ENCODE results near the gene BMPR1B. TPM values are rescaled to one million over a fixed set of nuclear protein-coding genes. Genes with fewer than 3 reads are reported as not detected.

BMPR1B gene
- total RNA-seq, 1 experiment from 2014 or later: 0.35 TPM

DNA sequence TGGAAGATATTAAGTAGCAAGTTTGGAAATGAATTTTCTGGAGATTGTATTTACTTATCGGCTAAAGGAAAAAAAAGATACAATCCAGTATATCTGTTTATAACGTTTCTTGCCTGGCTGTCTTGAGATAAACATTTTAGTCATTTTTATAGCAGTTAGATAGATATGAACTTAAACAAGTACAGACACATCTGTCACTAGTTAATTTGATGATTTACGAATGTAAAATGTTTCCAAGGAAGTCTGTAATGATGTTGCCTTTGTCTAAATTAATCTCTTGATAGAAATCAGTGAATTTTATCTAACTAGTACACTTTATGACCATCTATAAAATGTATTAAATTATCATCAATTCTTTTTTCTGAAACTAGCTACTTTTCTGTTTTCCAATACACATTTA is 5.7 kb downstream of the BMPR1B start:
- peaks cover 9 to 10% of the 10 kb centered on the region in 2 experiments for H3K4me1 Mint-ChIP-seq
- Histone ChIP-seq H4K8ac (replicated peaks; ENCODE audit: insufficient read length, low read depth, low read length) (no peak overlapping the region), H3K27ac (ENCODE audit: insufficient read length, low read depth, low read length) (no peak overlapping the region), H4K5ac (ENCODE audit: insufficient read length, low read depth, low read length) (no peak overlapping the region), H3K79me2 (ENCODE audit: insufficient read depth, low read length) (no peaks in the 10 kb centered on the region), H4K91ac (ENCODE audit: insufficient read length, low read depth, low read length) (no peak overlapping the region), H3K56ac (ENCODE audit: insufficient read length, low read depth, low read length) (no peak overlapping the region), H2BK5ac (ENCODE audit: insufficient read length, low read length) (no peak overlapping the region), H3T11ph (ENCODE audit: low read length) (no peak overlapping the region), H2AFZ (ENCODE audit: low read length) (no peak overlapping the region), H3K27me3 (ENCODE audit: insufficient read depth, low read length) (peaks cover 3% of the 10 kb centered on the region; the same call in 1 of the 2 replicates), H3K23me2 (ENCODE audit: insufficient read length, low read depth, low read length, poor library complexity, severe bottlenecking) (peaks cover 6% of the 10 kb centered on the region), H3K4me1 (ENCODE audit: insufficient read depth, low read length) (no peaks in the 10 kb centered on the region), H3K9ac (ENCODE audit: extremely low read depth, insufficient read length, low read length) (no peak overlapping the region), H3K4me2 (ENCODE audit: insufficient read depth, insufficient read length, low read length) (no peak overlapping the region), H3K23ac (ENCODE audit: insufficient read length, low read depth, low read length) (no peak overlapping the region), H3K18ac (ENCODE audit: insufficient read length, low read depth, low read length) (no peak overlapping the region), H4K20me1 (ENCODE audit: control insufficient read depth, insufficient read depth, insufficient read length) (no peaks in the 10 kb centered on the region), H2AK5ac (ENCODE audit: insufficient read length, low read length) (no peak overlapping the region), H2BK15ac (ENCODE audit: low read depth, low read length) (no peak overlapping the region), H2BK20ac (ENCODE audit: low read depth, low read length, poor library complexity, severe bottlenecking) (no peak overlapping the region), H3K14ac (ENCODE audit: insufficient read depth, low read length) (no peak overlapping the region), H3K4ac (ENCODE audit: low read depth, low read length) (no peak overlapping the region), H3K79me1 (ENCODE audit: insufficient read depth, low read depth, low read length, poor library complexity, severe bottlenecking) (no peaks in the 10 kb centered on the region), H3K9me3 (ENCODE audit: control insufficient read depth, low read depth, low read length) (no peaks in the 10 kb centered on the region), H2BK120ac (ENCODE audit: low read depth, low read length, poor library complexity, severe bottlenecking) (no peak overlapping the region), H2BK12ac (ENCODE audit: insufficient read length, low read depth, low read length) (no peak overlapping the region)
- H3K36me3 Mint-ChIP-seq (ENCODE audit: insufficient read depth in 1 of 3, low read depth in 3 of 3): no peaks in the 10 kb centered on the region
- no peaks in the 10 kb centered on the region for H3K9me3 Mint-ChIP-seq
- no peak overlapping the region for H3K27ac Mint-ChIP-seq
- TF ChIP-seq, protein P1, sequence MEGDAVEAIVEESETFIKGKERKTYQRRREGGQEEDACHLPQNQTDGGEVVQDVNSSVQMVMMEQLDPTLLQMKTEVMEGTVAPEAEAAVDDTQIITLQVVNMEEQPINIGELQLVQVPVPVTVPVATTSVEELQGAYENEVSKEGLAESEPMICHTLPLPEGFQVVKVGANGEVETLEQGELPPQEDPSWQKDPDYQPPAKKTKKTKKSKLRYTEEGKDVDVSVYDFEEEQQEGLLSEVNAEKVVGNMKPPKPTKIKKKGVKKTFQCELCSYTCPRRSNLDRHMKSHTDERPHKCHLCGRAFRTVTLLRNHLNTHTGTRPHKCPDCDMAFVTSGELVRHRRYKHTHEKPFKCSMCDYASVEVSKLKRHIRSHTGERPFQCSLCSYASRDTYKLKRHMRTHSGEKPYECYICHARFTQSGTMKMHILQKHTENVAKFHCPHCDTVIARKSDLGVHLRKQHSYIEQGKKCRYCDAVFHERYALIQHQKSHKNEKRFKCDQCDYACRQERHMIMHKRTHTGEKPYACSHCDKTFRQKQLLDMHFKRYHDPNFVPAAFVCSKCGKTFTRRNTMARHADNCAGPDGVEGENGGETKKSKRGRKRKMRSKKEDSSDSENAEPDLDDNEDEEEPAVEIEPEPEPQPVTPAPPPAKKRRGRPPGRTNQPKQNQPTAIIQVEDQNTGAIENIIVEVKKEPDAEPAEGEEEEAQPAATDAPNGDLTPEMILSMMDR (conservative IDR thresholded peaks at IDR 0.05): no peak
- H3K27me3 Mint-ChIP-seq (ENCODE audit: low read depth): peaks cover 29% of the 10 kb centered on the region
- DNase-seq: no peak
- no CpG with 5 or more reads among the region's 3 CpGs for WGBS (ENCODE audit: extremely low coverage, insufficient read length, low lambda C conversion rate)
- no peak overlapping the region for H3K4me3 Mint-ChIP-seq

Data from H9 (cell line).